K562 (cell line): Measurements from ENCODE around the gene HDAC1. TPM values are rescaled to one million over a fixed set of nuclear protein-coding genes. Genes with fewer than 3 reads are reported as not detected.

Source experiments
- CBX2 ChIP-seq: fragments of 200-600 bp; sonication (generic); IDR thresholded peaks from one replicate; pipeline ENCODE4 v1.6.1; 2012; ENCODE audit warnings: mild to moderate bottlenecking, low read length, inconsistent platforms; ENCODE audit not compliant: insufficient read depth, poor library complexity, severe bottlenecking
- EZH2 ChIP-seq: IDR thresholded peaks from 2 replicates; pipeline ENCODE4 v1.6.1; 2012; ENCODE audit warnings: low read depth, mild to moderate bottlenecking, inconsistent platforms, low read length, borderline replicate concordance
- HBP1 ChIP-seq: fragments of 450-650 bp; formaldehyde crosslinking; IDR thresholded peaks from 2 replicates; pipeline ENCODE4 v1.4.0; 2022; ENCODE audit warnings: missing genetic modification characterization
- MYNN ChIP-seq, 2 experiments: sonication (generic); formaldehyde crosslinking in 1 of 2; IDR thresholded peaks; 2 replicates each; pipeline versions ENCODE4 v1.5.0 to v1.6.1; 2016 to 2020; ENCODE audit warnings: antibody characterized with exemption in 1 of 2, missing genetic modification reagents in 1 of 2
- NFIC ChIP-seq: fragments of 450-650 bp; IDR thresholded peaks from 2 replicates; pipeline ENCODE4 v1.6.1; 2017; ENCODE audit warnings: mild to moderate bottlenecking, inconsistent platforms
- NFIX ChIP-seq: fragments of 250-450 bp; sonication (Bioruptor Pico); IDR thresholded peaks from 2 replicates; pipeline ENCODE4 v1.4.0; 2020; ENCODE audit warnings: low read depth, mild to moderate bottlenecking, moderate library complexity
- PHB2 ChIP-seq: fragments of 450-650 bp; IDR thresholded peaks from 2 replicates; pipeline ENCODE4 v1.6.1; 2017; ENCODE audit warnings: low read depth
- RUNX1 ChIP-seq: sonication (generic); IDR thresholded peaks from 2 replicates; pipeline ENCODE4 v1.6.1; 2016; ENCODE audit warnings: antibody characterized with exemption, low read depth
- SMAD4 ChIP-seq: fragments of 250-450 bp; sonication (Bioruptor Pico); conservative IDR thresholded peaks from 2 replicates; pipeline ENCODE4 v1.8.0; 2021; ENCODE audit warnings: inconsistent platforms, mild to moderate bottlenecking, moderate library complexity
- ZBTB17 ChIP-seq: fragments of 450-650 bp; formaldehyde crosslinking; IDR thresholded peaks from 2 replicates; pipeline ENCODE4 v1.4.0; 2020; ENCODE audit warnings: mild to moderate bottlenecking
- ZC3H8 ChIP-seq: fragments of 450-650 bp; IDR thresholded peaks from 2 replicates; pipeline ENCODE4 v1.6.1; 2017
- ZFP1 ChIP-seq: fragments of 450-650 bp; formaldehyde crosslinking; IDR thresholded peaks from 2 replicates; pipeline ENCODE4 v1.4.0; 2020; ENCODE audit warnings: mild to moderate bottlenecking, mixed read lengths
- ZNF134 ChIP-seq: fragments of 250-450 bp; sonication (Bioruptor Pico); conservative IDR thresholded peaks from 2 replicates; pipeline ENCODE4 v1.4.0; 2020
- ZNF224 ChIP-seq: sonication (generic); formaldehyde crosslinking; IDR thresholded peaks from 2 replicates; pipeline ENCODE4 v1.8.0; 2022; ENCODE audit warnings: mild to moderate bottlenecking, missing genetic modification reagents
- ZNF324 ChIP-seq: fragments of 250-450 bp; sonication (Bioruptor Pico); IDR thresholded peaks from 2 replicates; pipeline ENCODE4 v1.4.0; 2020; ENCODE audit warnings: mild to moderate bottlenecking
- ZNF41 ChIP-seq: fragments of 250-450 bp; sonication (Bioruptor Pico); conservative IDR thresholded peaks from 2 replicates; pipeline ENCODE4 v1.4.0; 2020; ENCODE audit warnings: mild to moderate bottlenecking
- ZNF696 ChIP-seq: fragments of 250-450 bp; sonication (Bioruptor Pico); conservative IDR thresholded peaks from 2 replicates; pipeline ENCODE4 v1.4.0; 2020; ENCODE audit warnings: mild to moderate bottlenecking, moderate library complexity
- ZNF764 ChIP-seq: fragments of 250-450 bp; sonication (Bioruptor Pico); IDR thresholded peaks from 2 replicates; pipeline ENCODE4 v1.4.0; 2020; ENCODE audit warnings: low read depth, mild to moderate bottlenecking, moderate library complexity
- polyA plus RNA-seq, 8 experiments: library from polyadenylated mRNA; depleted of rRNA in 4 of 8; stranded (reverse) in 5 of 8; unstranded in 3 of 8; fragments of >200 nt; fragmentation: Nextera tagmentation in 2 of 8; fragmentation: Illumina TruSeq in 1 of 8; extraction: Ambion mirVana in 2 of 8; extraction: Trizol in 1 of 8; gene quantifications; 2 replicates each; pipeline versions ENCODE4 v1.2.1 to v1.2.3, GENCODE V29; 2011 to 2014; ENCODE audit warnings: inconsistent platforms in 1 of 8, missing spikeins in 1 of 8
- total RNA-seq, 7 experiments: library from RNA; depleted of rRNA in 6 of 7; stranded (reverse); fragments of >200 nt in 6 of 7; fragmentation: Illumina TruSeq in 2 of 7; extraction: Trizol in 2 of 7; gene quantifications; 2 replicates each; pipeline versions ENCODE4 v1.2.1 to v1.2.3, GENCODE V29; 2011 to 2021; ENCODE audit warnings: low replicate concordance in 1 of 7

HDAC1 gene
- total and polyA plus RNA-seq, 9 of the 15 experiments (the other 6 are each of a cell fraction or from before 2014, with no cell fraction given), result 169 to 384 (median 193) TPM

GRCh38 chr1:32247983-32248889 is 43.6 kb upstream of the HDAC1 start (continued):
- no peak for TF ChIP-seq ZNF41 (CRISPR knock-in tag)
- no peak for TF ChIP-seq PHB2
- no peak for TF ChIP-seq ZNF134 (CRISPR knock-in tag)
- peak; percentile 45; the same call in 1 of the 2 replicates for TF ChIP-seq MYNN (IDR thresholded peaks at IDR 0.05)
- TF ChIP-seq MYNN (CRISPR knock-in tag; IDR thresholded peaks at IDR 0.05), result no peak
- TF ChIP-seq EZH2, result no peak
- no peak for TF ChIP-seq ZC3H8
- TF ChIP-seq RUNX1, result peak; percentile 53; the same call in 1 of the 2 replicates
- no peak for TF ChIP-seq ZNF324 (CRISPR knock-in tag)
- TF ChIP-seq HBP1 (CRISPR knock-in tag), result no peak
- no peak for TF ChIP-seq NFIX (CRISPR knock-in tag)
- peak; percentile 58 for TF ChIP-seq SMAD4 (CRISPR knock-in tag)
- no peak for TF ChIP-seq ZFP1 (CRISPR knock-in tag)
- TF ChIP-seq ZNF224, result no peak
- TF ChIP-seq NFIC, result peak; percentile 60
- TF ChIP-seq ZNF696 (CRISPR knock-in tag), result no peak
- no peak for TF ChIP-seq ZBTB17
- TF ChIP-seq CBX2, result no peak
- TF ChIP-seq ZNF764 (CRISPR knock-in tag), result no peak
